Measurements from ENCODE around the gene N4BP2L1.

- TF ChIP-seq REST (IDR thresholded peaks at IDR 0.05; ENCODE audit: insufficient read depth in 1 of 2, low read depth in 2 of 2, low read length in 2 of 2) (no peak), POLR2AphosphoS5 (IDR thresholded peaks at IDR 0.05; ENCODE audit: low read depth, low read length) (no peak), TAF1 (IDR thresholded peaks at IDR 0.05; ENCODE audit: borderline replicate concordance, insufficient read depth, low read length) (no peak)
Measured at GRCh38 chr13:32370805-32371204, 57.1 kb downstream of the N4BP2L1 start.

Data from PFSK-1 (cell line).